KBM-7 (cell line): ENCODE data around the gene MPP1.

Source experiments
- DNase-seq: peaks from one replicate; pipeline ENCODE4 v3.0.0-alpha.2; 2015
- in situ Hi-C: fragments of 300-500 bp; cut with MboI; formaldehyde crosslinking; loops from 2 replicates; pipeline ENCODE4 v1.14.3; 2020; ENCODE audit warnings: low sequenced_read_pairs, low pct_unique_long_range_greater_than_20kb, mixed read lengths

MPP1 gene

GRCh38 chrX:154784149-154784995 is 20.9 kb downstream of the MPP1 start:
- DNase-seq: peak; percentile 45
- in situ Hi-C loops: no loop called here

GRCh38 chrX:154780968-154781367 is 24.3 kb downstream of the MPP1 start:
- in situ Hi-C loops: no loop called here
- no peak for DNase-seq

DNA sequence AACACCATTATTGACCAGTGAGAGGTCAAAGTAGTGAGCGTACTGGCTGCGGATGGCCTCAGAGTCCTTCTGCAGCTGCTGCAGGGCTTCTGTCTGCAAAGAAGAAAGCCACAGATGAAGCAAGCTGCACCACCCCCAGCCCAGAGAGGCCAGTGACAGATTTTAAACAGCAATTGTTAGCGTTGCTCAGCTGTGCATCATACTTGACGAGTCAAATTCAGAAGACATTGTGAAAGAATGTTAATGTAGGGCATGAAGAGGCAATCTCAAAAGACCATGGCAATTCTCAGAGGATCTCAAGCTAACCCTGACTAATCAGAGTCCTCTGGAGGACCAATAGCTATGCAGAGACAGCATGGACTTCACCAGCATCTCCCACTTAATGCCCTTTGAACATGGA is 26.0 kb downstream of the MPP1 start:
- DNase-seq: no peak
- in situ Hi-C loops: no loop called here

- no peak for DNase-seq
- in situ Hi-C loops: no loop called here
Observed at GRCh38 chrX:154776753-154777152, 28.5 kb downstream of the MPP1 start.

DNA sequence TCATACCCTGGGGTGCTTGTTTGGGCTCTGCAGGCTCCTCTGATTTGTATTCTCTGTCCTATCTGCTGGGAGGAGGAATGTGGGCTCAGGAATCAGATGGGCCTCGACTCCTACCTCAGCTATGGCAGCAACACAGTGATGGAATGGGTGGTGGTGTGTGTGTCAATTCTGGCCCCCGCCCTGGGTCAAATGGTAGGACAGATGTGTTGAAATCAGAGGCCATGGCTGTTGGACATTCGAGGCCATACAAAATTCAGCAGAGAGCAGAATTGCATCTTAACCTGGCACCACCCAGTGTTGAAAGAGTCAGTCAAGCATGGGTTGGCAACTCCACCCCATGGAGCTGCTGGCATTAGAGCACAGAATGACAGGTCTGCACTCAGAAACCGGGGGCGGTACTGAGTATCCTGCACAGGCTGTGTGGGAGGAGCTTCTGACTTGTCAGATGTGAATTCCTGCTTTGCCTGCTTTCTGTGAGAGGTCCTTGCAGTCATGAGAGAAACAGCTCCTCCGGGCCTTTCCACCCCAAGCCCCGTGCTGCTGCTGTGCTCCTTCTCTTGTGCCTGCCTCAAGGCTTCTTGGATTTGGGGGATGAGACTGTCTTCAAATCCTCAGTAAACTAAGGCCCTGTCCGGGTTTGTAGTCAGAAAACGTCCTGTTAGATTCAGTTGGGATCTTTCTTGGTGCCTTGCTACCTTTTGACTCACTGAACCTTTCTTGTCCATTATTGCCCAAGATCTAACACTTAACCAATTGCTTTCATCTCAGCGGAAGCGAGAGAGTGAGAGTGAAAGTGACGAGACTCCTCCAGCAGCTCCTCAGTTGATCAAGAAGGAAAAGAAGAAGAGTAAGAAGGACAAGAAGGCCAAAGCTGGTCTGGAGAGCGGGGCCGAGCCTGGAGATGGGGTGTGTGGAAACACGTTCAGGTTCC is 29.6 kb downstream of the MPP1 start:
- peak; percentile 42 for DNase-seq
- in situ Hi-C loops: no loop called here

GRCh38 chrX:154774622-154775021 is 30.7 kb downstream of the MPP1 start:
- no peak for DNase-seq
- in situ Hi-C loops: no loop called here

DNA sequence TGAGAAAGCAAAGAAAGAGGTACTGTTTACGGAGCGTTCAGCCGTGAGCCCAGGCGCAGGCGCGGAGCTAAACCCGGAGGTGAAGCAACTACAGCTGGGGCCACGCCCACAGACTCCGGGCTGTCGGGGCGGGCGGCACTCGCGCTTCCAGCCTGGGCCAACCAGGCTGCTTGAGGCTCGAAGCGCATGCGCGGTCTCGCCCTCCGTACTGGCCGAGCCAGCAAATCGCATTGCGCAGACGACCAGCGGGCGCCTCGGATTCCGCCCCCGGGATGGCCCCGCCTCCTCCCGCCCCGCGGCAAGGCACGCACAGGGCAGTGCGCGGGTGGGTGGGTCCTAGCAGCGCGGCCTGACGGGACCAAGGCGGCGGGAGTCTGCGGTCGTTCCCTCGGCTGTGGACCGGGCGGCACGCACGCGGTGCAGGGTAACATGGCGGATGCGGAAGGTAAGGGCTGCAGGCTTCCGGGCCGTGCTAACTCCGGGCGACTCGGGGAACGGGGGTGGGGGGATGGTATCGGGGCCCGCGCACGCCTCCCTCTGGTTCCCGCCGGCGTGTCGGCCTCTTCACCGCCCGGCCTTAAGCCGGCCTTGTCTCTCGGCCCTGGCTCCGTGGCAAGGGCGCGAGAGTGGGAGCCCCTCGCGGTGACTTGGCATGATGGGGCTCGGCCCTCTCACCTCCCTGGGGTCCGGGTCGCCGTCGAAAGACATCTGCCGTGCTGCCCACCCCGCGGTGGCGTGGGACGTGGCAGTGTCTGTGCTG is 42.6 kb downstream of the MPP1 start, which contains the start of gene DKC1:
Gene DKC1, plus strand, starts transcription at position 328 of the 760 bp plus-strand sequence. Its CDS starts 102 bp downstream, at position 430.
- in situ Hi-C loops: no loop called here
- DNase-seq: peak; percentile 99

DNA sequence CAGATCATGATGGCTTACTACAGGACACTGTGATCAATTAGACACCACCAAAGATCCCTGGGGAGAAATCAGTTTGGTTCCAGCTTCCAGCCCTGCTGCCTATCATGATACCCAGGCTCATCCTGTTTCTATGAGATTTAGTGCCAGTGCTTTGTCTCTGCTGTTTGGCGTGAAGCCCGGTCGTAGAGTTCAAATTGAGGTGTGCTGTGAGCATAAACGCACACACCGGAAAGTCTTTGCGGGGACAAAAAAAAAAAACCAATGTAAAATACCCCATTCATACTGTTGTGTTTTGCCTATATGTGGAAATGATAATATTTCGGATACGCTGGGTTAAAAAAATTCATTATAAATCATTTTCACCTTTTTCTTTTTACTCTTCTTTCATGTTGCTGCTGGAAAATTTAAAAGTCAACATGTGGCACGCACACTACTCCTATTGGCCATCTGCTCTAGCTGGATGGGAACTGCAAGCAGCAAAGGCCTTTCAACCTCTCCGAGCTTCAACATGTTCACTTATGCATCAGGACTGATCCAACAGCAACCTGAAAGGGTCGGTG is 43.2 kb downstream of the MPP1 start:
- in situ Hi-C loops: no loop called here
- no peak for DNase-seq

GRCh38 chrX:154758696-154759095 is 46.6 kb downstream of the MPP1 start:
- no peak for DNase-seq
- in situ Hi-C loops: no loop called here

- no peak for DNase-seq
- in situ Hi-C loops: no loop called here
Observed at GRCh38 chrX:154751669-154752271, 53.5 kb downstream of the MPP1 start.

DNA sequence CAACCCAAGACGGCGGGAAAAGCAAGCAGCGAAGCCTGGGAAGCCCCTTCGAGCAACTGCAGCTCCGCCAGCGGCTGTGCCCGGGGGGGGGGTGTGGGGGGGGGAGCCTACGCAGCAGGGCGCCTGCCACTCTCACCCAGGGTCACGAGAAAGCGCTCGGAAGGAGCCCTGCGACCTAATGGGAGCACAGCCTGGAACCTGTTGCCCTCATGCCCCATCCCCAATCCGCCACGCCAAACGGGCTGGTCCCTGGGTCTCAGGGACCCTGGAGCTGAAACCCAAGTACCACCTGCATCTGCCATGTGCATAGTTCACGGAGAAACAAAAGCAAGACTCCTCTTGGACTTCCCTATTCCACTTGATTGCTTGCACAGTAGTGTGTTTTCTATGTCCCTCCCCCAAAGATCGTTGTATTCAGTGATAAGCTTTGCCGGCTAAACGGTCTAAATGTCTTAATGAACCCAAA is 54.0 kb downstream of the MPP1 start:
- DNase-seq: peak; percentile 81
- in situ Hi-C loops: no loop called here

DNA sequence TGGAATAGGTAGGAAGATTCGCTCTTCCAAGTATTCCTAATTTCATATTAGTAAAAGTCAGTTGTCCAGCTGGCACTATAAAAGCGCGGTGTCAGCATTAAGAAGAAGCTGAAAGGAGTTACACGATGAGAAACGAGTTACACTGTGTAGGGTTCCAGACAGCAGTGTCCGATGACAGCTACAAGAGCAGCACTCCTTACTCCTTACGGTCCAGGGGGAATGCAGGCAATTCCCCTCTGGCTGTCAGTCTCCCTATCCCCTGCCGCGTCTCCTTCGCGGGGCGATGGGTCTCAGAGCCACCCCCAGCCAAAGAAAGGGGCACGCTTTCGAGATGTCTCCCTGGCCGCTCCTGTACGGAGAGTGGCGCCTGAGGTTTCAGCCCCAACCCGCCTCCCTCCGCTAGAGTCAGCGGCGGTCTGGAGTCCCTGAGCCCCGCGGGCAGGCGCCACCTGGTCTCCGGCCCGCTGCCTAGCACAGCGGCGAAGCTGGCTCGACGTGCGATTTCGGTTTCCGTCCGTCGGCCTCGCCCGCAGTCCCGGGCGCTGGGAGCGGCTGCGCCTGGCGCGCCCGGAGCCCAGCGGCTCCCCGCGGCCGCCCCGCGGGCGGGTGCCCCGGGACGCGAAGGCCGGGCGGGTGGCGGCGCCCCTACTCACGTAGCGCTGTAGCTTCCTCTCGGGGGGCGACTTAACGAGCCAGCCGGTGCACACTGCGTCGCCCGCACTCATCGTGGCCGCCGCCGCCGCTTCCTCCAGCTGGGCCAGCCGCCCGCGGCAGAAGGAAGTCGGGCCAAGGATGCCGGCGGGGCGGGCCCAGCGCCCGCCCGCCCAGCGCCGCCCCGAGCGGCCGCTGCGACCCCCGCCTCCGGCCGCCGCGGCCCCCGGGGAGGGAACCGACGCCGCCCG is 54.7 kb downstream of the MPP1 start, which contains the start of gene GAB3:
Gene GAB3, minus strand, starts transcription at position 777 of the 902 bp plus-strand sequence. Its CDS starts 52 bp downstream, at position 725.
- peak; percentile 57 for DNase-seq
- in situ Hi-C loops: no loop called here

GRCh38 chrX:154749856-154750255 is 55.4 kb downstream of the MPP1 start:
- in situ Hi-C loops: no loop called here
- peak; percentile 52 for DNase-seq

DNA sequence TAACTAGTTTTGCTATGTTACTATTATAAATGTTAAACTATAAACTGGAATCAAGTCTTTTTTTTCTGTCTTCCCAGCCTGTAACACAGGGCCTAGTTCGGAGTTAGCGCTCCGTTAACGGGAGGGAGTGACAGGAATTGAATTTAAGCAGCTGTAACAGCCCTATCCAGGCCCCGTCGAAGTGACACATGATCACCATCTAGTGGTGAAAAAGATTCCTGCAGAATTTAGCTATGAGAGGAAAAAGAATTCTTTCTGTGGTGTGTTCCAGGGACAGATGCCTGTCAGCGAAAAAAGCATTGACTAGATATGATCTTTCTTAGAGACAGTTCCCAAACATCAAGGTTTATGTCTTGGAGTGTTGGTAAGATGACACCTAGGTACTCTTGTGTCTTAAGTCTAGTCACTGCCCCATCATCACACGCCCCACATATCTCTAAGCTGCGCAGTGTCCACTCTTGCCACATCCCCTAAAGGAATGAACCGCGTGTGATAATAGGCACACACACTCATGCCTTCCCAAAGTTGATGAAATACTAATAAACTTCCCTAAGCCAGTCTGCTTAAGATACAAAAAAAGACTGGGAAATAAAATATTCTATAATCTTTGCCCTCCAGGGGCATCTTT is 56.5 kb downstream of the MPP1 start:
- DNase-seq: peak; percentile 95
- in situ Hi-C loops: no loop called here

DNA sequence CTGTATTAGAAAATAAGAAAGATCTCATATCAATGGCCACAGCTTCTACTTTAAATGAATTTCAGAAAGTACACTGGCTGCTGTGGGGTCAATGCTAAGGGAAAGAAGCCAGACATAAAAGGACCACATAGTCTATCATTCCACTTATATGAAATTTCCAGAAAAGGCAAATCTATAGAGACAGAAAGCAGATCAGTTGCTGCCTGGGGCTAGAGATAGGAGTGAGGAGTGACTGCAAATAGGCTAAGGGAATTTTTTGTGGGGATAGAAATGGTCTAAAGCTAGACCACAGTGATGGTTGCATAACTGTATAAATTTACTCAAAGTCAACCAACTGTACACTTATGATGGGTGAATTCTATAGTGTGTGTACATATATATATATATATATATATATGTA is 62.7 kb downstream of the MPP1 start:
- DNase-seq: no peak
- in situ Hi-C loops: no loop called here

DNA sequence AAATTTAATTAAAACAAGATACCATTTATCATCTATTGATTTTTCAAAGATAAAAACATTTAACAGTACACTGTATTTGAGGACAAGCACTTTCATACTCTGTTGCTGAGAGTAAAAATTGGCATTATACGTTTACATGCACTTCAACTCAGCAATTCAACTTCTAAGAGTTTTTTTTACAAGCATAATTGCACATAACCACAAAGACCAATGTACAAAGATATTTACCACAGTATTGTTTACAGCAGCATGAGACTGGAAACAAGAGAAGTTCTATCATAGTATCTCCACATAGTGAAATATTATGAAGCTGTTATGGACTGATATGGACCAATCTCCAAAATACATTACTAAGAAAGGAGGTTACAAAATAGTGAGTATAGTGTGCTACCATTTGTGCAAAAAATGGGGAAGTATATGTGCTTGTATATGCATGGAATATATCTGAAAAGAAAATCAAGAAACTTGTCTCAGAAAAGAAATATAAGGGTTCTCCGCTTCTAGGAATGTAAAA is 65.3 kb downstream of the MPP1 start:
- peak; percentile 46 for DNase-seq
- in situ Hi-C loops: no loop called here
